Astrocyte of the cerebellum (primary cell): ENCODE data around the gene ALDH3B2.
"Not testable (repeated sequence)": the region's sequence is repeated elsewhere in the genome, so short reads cannot be mapped to it uniquely, and the experiment has no call there.

Experiments
- DNase-seq: peaks from one replicate; pipeline ENCODE4 v3.0.0-alpha.2; 2011; ENCODE audit warnings: low read depth
- H3K4me3 ChIP-seq: 2 replicates; pipeline ENCODE4 v1.5.1; 2011; ENCODE audit warnings: mild to moderate bottlenecking, low read depth, low read length, moderate library complexity
- in situ Hi-C: cut with HindIII; loops from 2 replicates; pipeline ENCODE4 v1.10.0; 2017; ENCODE audit warnings: low sequenced_read_pairs
- TF ChIP-seq, protein P1 (sequence below): IDR thresholded peaks from 2 replicates; pipeline ENCODE4 v1.5.1; 2012; ENCODE audit warnings: low read length, low read depth, moderate library complexity, mild to moderate bottlenecking; ENCODE audit errors: missing control alignments

The ALDH3B2 gene

DNA sequence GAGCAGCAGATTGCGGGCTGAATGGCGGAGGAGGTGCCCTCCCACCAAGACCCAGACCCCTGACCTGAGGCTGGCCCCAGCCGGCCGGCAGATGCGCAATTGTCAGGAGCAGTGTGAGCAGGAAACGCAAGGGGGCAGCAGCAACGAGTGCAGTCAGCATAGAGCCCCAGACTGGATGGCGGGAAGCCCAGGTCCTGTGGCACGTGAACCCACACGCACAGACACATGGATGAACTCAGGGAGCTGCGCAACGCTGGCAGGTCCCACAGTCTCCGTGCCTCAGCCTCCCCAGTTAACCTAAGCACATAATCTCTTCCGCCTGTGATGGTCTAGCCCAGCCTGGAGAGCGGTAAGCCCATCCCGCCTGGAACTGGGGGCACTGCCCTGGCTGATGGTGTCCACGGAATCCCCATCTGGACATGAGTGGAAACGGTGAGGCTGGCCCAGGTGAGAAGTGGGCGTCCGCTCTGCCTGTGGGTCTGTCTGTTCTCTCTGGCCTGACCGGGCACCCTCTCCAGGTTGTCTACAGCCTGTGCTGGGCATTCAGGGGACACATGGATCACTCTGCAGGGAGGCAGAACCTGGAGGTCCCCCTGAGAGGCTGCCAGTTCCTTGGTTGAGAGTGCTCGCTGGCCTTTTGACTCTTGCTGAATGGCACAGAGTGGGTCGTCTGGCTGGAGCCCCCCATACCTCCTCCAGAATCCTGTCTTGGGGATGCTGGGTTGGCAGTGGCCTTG is 34.2 kb downstream of the ALDH3B2 start:
- in situ Hi-C loops: no loop called here
- no peak overlapping the region for H3K4me3 ChIP-seq
- DNase-seq: no peak
- TF ChIP-seq, protein P1, sequence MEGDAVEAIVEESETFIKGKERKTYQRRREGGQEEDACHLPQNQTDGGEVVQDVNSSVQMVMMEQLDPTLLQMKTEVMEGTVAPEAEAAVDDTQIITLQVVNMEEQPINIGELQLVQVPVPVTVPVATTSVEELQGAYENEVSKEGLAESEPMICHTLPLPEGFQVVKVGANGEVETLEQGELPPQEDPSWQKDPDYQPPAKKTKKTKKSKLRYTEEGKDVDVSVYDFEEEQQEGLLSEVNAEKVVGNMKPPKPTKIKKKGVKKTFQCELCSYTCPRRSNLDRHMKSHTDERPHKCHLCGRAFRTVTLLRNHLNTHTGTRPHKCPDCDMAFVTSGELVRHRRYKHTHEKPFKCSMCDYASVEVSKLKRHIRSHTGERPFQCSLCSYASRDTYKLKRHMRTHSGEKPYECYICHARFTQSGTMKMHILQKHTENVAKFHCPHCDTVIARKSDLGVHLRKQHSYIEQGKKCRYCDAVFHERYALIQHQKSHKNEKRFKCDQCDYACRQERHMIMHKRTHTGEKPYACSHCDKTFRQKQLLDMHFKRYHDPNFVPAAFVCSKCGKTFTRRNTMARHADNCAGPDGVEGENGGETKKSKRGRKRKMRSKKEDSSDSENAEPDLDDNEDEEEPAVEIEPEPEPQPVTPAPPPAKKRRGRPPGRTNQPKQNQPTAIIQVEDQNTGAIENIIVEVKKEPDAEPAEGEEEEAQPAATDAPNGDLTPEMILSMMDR: peak; percentile 63

DNA sequence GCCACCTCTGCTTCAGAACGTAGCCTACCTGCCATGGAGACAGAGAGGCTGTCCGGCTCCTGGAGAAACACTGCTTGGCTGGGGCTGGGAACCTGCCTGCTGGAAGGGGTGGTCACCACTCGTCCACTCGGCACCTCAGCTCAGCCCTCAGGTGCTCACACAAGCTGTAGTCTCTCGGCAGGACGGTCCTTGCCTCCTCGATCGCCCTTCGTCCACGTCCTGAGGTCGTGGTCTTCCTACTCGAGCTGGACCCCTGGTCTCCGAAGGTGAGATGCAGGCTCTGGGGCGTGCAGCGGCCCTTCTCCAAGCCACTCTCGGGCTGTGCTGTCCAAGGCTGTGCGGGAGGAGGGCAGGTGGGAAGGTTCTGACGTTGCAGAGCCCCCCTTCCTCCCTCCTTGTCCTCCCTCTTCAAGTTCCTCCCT is 35.0 kb downstream of the ALDH3B2 start, which contains the start of gene TBX10:
TBX10 (minus strand) TSS at position 326 of the 422 bp plus-strand sequence; CDS start at position 35, 291 bp downstream.
- H3K4me3 ChIP-seq: no peak within 1 kb of the TSS
- TF ChIP-seq, protein P1: no peak
- in situ Hi-C loops: no loop called here
- DNase-seq: no peak

DNA sequence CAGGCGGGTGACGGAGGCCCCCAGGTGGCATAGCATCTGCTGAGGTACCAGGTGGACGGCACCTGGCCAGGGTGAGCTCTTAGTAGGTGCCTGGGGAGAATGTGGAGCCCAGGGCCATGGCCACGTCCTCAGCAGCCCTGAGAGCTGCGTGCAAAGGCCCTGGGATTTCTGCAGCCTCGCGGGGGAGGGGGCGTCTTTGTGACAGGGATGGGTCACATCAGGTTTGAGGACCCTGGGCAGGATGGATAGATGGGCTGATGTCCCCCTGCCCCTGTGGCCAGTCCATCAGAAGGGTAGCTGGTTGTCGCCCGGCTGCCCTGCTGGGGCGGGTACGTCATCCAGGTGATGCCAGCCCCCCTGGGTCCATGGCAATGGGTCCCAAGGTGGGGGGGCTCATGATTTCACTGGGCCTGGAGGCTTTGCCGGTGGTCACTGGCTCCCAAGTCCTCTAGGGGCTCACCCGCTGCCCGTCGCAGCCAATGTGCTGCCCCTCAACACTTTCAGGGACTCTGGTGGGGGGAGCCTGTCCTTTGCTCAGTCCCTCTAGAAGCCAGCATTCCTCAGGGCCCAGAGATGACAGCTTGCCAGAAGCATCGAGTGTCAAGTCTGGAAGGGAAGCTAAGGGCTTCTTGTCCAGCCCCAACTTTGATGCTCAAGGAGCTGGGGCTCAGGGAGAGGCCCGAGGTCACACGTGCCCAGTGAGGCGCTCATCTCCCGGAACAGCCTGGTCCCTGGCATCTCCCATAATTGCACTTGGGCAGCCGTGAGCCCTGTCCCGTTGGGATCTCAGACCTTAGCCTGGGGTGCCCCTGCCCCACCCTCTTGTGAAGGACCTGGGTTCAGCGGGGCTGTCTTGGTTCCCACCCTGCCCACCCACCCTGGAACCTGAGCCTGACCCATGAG is 35.6 kb downstream of the ALDH3B2 start:
- no peak for DNase-seq
- in situ Hi-C loops: no loop called here
- H3K4me3 ChIP-seq: no peak overlapping the region
- TF ChIP-seq, protein P1: no peak

DNA sequence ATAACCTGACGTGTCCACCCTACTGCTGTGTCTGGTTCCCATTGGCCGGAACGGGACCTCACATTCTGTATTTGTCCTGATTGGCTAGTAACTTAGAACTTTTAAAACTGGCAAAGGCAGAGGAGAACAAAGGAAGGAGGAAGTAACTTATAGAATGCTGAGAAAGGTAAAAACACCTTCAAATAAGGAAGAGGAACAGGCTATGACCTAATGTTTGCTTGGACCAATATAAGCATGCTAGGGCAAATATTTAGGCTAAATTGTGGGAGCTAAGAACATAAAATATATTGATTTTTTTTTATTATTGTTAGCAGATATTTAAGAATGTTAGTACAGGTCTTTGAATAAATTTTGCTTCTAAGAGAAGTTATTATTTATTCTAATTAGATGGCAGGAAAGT is 37.0 kb downstream of the ALDH3B2 start:
- DNase-seq, in situ Hi-C loops, H3K4me3 ChIP-seq: not testable (repeated sequence)

DNA sequence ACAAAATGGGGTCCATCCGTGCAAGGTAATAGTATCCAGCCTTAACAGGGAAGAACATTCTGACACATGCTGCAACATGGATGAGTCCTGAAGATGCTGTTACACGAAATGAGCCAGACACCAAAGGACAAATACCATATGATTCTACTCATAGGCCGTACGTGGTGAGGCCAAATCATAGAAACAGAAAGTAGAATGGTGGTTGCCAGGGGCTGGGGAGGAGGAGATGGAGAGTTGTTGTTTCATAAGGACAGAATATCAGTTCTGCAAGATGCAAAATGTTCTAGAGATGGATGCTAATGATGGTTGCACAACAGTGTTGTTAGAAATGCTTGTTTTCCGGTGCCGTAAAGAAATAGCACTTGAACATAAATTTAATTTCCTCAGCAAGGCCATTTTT is 37.5 kb downstream of the ALDH3B2 start:
- no peak for DNase-seq
- TF ChIP-seq, protein P1: no peak
- no peak overlapping the region for H3K4me3 ChIP-seq
- in situ Hi-C loops: no loop called here

DNA sequence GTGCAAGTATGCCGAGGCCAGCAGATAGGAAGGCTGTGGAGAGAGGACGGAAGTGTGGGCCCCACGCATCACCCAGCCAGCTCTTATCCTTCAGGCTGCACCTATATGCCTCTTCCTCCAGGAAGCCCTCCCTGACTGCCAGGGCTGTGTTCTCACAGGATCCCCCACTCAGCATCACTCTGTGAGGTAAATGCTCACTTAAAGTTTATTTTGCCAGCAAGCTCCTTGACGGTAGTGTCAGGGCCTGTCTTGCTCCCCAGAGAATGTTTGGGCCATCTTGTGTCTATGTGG is 39.2 kb downstream of the ALDH3B2 start:
- in situ Hi-C loops: no loop called here
- no peak overlapping the region for H3K4me3 ChIP-seq
- TF ChIP-seq, protein P1: no peak
- DNase-seq: no peak
